G401.6 (cell line): Measurements from ENCODE around the gene CUBN.

Experiments
- FAIRE-seq: peaks from 2 replicates; lab custom pipeline; 2012; peaks lifted over from hg19 to GRCh38; lab: Jason Lieb, UNC

Gene CUBN

DNA sequence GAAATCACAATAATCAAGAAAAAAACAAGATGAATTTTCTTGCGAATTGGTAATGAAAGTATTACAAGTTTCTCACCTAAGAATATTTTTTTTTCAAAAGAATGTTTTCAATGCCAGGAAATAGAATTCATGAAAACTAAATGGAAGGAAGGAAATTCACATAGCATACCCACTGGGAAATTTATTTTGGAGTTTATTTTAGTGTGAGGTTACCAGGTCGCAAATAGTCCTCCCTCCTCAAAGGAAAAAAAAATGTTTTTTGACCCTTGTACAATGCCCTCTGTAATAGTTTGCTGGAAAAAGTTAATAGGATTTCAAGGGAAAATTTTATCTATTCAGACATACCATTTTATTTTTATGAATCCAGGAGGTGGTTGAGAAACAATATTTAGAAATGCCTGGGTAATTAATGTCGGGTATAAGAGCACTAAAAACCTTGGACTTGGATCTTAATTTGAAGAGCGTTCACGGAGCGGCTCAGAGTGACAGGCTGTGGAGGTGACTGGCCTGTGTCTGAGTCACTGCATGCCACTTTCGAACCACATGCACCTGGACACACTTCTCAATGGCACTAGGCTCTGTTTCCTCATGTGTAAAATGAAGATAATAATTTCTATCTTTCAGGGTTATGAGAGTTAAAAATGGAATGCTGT lies 28.2 kb downstream of the CUBN start:
- FAIRE-seq = no peak

DNA sequence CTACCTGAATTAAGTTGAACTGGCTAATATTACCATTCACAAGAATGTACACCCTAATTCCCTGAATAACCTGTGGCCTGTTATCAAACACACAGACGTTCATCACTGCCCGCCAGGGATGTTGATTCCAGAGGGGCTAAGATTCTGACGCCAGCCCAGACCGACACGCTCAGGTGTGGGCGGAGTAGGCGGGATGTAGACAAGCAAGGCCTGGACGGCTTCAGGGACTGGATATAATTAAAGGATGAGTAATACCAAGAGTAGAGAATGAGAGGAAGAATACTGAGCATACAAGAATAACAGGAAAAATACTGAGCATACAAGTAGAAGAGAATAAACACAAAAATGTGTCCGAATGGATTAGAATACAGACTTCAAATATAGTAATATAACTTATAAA lies 29.0 kb downstream of the CUBN start:
- FAIRE-seq = no peak

DNA sequence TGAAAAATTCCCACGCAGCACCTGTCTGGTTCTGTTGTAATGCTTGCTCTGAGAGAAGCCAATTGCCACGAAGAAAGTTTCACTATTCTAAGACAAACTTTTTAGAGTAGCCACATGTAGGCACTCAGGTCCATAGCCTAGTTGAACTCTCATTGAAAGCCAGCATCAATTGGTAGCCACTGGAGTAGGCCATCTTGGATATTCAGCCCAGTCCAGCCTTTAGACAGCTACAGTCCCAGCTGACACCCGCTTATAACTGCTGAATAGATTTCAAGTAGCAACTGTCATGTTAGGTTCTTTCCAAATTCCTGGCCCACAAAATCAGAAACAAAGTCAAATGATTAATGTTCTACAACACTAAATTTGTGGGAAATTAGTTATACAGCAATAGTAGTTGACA lies 31.6 kb downstream of the CUBN start:
- no peak for FAIRE-seq

DNA sequence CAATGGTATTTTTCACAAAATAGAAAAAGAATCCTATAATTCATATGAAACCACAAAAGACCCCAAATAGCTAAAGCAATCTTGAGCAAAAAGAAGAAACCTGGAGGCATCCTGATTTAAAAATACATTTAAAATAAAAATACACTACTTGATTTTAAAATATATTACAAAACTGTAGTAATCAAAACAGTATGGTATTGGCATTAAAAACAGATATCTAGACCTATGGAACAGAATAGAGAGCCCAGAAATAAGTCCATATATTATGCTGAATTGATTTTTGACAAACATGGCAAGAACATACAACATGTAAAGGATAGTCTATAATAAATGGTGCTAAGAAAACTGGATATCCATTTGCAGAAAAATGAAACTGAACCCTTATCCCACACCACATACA lies 34.8 kb downstream of the CUBN start:
- no peak for FAIRE-seq

DNA sequence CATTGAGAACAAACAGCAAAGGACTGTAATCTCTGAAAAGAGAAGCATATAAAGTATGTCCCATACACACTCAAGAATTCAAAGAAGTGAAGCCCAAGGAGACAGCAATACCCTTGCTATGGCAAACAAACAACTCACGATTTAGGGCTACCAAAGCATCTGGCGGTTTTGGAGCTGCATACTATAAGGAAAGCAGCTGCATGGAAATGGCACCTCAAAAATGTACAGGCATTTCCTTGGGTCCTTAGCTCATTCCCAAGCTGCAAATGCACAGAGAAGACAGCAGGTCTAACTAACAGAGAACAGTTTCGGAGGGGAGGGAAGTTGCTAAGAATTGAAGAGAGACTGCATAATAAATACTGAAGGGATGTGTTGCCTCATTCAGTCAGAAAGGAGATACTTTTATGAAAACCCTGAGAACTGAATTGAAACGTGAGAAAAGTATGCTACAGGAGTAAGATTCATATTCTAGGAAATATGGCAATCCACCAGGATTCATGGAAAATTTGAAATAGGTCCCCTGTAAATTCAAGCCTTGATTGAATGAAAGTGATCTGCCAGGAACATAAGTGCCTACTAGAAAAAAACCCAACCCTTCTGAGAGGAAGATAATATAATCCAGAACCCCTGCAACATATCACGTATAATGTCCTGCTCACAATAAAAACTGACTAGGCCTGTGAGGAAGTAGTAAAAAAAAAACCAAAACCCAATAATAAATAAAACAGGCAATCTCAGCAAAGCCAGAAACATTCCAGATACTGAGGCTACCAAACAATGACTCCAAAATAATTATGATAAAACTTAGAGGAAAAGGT lies 36.4 kb downstream of the CUBN start:
- no peak for FAIRE-seq

DNA sequence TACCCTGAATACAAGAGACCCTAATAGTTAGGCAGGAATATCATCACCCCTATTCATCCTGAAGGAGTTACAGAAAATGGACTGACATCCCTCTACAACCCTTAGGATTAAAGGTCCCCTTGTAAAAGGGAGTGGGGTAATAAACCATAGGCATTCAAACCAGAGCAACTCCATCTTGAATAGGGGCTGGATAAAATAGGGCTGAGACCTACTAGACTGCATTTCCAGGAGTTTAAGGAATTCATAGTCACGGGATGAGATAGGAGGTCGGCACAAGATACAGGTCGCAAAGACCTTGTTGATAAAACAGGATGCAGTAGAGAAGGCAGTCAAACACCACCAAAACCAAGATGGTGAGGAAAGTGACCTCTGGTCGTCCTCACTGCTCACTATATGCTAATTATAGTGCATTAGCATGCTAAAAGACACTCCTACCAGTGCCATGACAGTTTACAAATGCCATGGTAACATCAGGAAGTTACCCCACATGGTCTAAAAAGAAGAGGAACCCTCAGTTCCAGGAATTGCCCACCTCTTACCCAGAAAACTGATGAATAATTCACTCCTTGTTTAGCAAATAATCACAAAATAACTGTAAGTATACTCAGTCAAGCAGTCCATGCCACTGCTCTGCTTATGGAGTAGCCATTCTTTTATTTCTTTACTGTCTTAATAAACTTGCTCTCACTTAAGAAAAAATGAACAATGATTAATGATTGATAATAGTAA lies 37.2 kb downstream of the CUBN start:
- FAIRE-seq = no peak

DNA sequence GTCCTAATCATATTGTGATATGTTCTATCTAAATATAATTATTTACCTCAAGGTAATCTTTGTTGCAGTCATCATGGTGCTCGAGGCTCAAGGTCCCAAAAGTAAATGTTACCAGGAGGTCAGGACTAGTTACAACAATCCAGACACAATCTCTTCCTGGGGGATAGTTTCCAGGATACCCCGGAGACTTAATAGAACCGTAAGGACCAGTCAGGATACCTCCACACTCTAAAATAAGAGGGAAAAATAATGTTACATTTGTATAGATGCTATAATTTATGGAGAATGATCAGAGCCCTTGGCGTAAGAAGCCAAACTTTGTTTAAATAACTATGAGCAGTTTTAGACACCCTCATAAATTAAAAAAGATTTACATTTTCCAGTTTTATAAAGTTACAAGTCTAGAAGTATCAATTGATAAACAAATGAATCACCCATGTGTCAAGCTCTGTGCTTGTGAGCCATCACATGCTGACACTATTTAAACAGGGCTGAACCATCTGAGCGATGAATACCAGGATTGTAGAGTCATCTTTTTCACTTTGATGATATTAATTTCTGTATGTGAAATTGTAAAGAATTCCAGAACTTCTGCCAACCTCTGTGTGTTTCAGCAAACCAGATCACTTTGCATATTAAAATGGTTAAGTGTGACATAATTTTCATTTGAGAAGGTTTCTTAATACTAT lies 41.3 kb downstream of the CUBN start:
- FAIRE-seq = no peak

DNA sequence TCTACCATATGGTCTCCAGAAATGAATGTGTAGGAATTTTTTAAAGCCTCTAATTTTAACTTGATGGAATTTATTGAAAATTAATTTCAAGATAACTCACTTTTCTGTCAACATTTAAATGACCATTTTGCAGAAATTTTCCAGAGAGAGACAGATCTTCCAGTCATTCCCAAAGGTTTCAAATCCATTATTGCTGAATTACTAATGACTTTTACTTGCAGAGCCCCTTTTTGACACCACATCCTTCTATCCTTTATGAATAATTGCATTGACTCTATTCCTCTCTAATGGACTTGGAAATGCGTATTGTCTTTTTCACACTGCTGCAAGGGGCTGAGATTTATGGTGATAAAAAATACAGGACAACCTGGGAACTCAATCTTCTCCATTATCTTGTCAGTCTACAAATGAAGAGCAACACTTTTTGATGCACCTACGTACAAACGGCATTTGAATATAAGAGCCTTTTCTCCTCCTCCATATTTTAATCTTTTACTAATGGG lies 42.7 kb downstream of the CUBN start:
- FAIRE-seq = no peak

DNA sequence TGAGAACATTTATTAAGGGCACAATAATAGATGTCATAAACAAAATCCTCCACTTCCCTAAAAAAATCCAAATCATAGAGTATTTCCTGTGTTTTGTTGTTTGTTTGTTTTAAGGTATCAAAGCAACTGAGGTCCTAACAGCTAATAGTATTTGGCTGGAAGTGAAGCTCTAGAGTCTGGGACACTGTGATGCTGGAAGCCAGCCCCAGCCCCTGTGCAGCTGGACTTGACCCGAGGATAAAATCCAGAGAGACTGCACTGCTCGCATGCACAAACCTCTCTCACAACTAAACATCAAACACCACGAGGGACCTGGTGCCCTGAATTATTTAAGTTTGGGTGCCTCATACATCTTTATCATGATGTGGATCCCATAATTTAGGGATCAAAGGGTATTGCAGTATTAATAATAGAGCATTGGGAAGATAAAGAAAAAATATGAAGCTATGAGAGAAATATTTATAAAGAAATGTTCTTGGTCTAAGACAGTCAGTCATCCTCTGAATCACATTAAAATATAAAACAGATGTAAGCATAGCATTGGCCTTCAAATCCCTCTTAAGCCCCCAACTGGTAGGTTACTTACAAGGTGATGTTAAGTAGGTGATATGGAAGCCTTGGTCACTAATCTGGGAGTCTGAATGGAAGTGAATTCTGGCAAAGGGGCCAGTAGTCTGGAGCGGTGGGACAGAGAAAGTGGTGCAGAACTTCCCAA lies 44.4 kb downstream of the CUBN start:
- FAIRE-seq = no peak

DNA sequence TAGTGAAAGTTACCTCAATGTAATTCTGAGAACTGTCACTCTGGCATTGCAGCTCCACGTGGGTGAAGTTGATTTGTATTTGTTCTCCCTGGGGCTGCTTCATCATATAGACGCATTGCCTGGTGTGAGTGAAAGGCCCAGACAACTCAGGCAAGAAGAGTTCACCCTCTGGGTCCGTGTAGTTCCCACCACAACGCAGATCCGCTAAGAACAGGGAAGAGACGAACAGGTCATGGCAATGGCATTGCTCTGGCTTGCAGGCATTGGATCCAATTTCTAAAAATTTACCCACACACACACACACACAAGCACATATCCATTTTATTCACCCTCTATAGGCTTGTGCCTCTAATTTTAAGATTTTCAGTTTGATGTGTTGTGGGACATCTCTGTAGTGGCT lies 45.4 kb downstream of the CUBN start:
- no peak for FAIRE-seq

DNA sequence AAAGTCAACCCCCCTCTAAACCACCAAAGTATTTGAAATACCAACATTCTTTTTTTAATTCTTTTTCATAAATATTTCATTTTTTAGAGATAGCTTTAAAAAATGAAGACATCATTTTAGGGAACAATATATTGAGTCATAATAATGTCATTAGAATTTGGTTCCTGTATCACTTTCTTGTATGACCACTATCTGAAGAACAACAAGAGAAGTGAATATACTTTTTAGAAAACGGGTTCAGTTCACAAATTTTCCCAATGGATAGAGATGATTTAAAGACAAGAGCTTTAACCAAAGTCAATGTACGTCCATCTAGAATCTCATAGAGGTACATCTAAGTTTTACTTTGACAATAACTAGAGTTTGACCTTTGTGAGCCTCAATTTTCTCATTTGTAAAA lies 48.2 kb downstream of the CUBN start:
- no peak for FAIRE-seq

DNA sequence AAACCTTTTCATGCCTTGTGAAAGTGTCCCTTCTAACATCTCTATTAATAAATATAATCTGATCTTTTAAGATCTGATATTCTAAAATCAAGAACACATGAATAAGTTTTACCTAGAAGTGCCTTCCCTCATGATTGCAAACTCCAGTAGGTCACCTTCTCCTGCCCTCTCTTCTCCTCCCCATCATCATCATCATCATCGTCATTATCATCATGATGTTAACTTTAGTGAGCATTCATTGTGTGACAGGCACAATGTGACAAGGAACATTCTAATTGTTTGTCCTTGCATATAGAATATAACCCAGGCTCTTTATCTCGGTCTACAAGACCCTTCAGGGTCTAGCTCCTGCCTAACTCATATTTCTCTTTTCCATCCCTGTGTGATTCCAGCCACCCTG lies 51.7 kb downstream of the CUBN start:
- FAIRE-seq = no peak

DNA sequence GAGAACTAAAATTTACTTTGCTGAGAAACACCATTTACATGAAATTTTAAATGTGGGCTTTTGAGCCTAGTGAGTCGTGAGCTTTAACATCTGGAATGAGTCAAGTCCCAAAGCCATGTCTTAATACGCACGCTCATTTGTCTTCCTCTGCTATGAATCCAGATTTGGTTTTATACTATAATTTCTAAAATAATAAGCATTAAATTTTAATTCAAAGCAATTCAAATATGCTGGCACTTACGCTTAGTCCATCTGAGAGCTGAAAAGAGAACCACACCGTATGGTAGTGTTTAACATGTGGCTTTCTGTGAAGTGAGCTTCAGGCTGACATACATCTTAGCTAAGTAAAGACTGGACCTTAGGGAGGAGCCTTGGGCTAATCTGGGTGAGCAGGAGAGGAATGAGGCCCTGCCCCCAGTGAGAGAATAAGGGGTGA lies 52.2 kb downstream of the CUBN start:
- FAIRE-seq = no peak

DNA sequence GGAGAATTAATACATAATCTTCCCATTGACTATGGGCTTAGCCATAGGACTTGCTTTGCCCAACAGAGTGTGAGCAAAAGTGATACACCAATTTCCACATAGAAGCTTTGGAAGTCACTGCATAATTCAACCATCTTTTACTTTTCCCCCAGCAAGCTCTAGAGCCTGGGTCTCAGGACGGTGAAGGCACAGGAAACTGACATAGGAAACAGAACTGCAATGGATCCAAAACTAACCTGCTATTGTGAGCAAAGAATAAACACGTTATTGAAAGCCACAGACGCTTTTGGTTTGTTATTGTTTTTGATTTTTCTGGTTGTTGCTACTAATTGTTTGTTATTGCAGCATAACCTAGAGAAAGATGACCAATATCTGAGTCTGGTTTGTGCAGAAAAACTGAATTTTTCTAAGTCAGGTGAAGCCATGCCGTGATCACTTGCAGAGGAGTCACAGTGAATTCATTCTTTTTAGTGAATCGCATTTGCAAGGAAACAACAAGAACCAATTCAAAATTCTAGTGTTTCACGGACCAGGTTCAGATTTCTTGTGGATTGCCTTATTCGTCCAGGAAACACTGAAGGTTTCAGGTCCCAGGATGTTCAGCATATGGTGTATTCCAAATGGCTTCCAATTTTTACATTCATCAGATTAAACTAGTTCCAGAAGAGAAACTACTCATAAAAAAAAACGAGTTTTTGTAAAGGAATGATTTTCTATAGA lies 52.8 kb downstream of the CUBN start:
- FAIRE-seq = no peak

DNA sequence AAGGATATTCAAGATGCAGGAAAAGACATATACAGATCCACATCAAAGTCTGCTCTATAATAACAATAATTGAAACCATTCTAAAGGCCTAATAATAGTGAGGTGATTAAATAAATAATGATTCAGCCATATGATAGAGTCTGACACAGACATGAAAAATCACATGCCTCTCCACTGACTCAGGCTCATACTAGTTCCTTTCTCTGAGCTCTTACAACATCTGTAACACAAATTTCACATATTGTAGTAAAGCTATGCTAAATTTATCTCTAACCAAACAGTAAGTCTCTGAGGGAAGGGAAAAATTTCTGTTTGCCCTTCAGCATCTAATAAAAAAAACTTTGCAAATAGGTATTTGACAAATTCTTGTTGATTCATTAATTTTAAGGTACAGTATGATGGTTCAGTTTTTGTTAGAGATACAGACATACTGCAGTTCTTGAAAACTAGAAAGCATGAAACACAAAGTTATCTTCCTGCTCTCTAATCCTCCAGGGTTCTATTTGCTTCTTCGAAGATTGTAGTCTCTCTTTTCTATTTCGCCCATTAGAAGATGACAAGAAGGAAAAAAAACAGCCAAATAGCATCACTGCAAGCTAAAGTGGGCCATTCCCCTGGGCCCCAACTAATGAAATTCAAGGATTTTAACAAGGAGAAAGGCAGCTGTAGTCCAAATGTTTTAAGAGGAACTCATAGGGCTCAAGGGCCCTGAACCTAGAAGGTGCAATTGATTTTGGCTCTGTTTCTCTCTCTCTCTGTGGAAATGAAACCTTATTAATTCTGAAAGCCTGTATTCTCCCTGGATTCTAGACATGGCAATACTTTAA lies 53.9 kb downstream of the CUBN start:
- no peak for FAIRE-seq

DNA sequence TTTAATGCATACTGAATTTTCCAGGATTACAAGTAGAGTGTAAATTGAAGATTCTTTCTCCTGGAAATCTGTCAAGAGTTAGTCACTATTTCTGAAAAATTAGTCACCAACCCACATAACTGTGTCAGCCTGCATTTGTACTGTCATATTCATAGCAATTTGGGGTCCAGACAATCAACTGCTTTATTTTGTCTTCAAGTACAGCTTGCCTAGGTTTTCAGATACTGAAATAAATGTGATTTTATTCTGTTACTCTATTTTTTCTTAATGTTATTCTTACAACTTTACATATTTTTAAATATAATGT lies 55.1 kb downstream of the CUBN start:
- no peak for FAIRE-seq

DNA sequence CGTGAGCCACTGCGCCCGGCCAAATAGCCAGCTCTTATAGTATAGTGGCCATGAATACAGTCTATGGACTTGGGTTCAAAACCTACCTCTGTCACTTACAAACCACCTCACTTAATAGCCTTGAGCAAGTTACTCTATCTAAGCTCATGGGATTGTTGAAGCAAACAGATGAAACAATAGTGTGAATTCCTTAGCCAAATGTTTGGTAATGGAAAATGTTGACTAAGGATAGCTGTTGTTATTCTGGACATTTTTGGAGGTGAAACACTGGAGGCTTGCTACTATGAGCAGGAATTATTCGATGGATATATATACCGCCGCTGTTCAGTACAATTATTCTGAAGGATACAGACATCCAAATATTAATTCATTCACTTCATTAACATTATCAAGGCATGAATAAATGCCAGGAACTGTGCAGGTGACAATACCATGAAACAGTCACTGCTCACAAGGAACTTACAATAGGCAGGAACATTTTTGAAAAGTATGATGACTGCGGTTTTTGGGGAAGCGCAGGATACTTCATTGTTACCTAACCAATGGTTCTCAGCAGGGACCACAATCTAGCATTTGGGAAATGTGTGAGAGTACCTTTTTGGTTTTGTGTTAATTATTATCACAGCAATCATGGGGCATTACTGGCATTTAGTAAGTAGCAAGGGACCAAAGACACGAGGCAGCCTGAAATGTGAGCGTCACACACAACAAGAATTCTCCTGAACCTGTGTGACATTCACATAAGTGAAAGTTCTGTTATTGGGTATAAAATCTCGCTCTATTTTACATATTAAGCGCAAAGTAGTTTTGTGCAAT lies 55.7 kb downstream of the CUBN start:
- FAIRE-seq = no peak

DNA sequence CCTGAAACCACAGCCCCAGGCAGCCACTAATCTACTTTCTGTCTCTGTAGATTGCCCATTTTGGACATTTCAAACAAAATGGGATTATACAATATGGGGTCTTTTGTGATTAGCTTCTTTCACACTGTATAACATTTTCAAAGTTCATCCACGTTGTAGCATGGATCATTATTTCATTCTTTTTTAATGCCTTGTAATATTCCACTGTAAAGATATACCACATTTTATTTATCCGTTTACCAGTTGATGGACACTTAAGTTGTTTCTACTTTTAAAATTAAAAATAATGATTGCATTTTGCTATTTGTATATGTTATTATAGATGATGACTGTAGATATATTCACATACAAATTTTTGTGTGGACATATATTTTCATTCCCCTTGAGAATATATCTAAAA lies 60.7 kb downstream of the CUBN start:
- peak; percentile 60 for FAIRE-seq
